T-helper 1 cell (primary cell): ENCODE data around the gene RBP3.

Experiments
- DNase-seq, 5 donors: peaks; one replicate each; pipeline ENCODE4 v3.0.0-alpha.2; 2012 to 2020

RBP3 gene

GRCh38 chr10:47339186-47339735, 8.9 kb upstream of the RBP3 start:
- DNase-seq = no peak

- no peak for DNase-seq
These were observed 8.2 kb upstream of the RBP3 start for GRCh38 chr10:47339759-47340607.

GRCh38 chr10:47340608-47341170, 7.5 kb upstream of the RBP3 start:
- DNase-seq = peak; percentile 28 to 68 (median 43)

- no peak for DNase-seq
These were observed 2.9 kb upstream of the RBP3 start for GRCh38 chr10:47344996-47345870.

GRCh38 chr10:47346581-47347302, 1.4 kb upstream of the RBP3 start:
- DNase-seq = no peak

GRCh38 chr10:47347303-47347675, 874 bp upstream of the RBP3 start:
- no peak for DNase-seq

DNA sequence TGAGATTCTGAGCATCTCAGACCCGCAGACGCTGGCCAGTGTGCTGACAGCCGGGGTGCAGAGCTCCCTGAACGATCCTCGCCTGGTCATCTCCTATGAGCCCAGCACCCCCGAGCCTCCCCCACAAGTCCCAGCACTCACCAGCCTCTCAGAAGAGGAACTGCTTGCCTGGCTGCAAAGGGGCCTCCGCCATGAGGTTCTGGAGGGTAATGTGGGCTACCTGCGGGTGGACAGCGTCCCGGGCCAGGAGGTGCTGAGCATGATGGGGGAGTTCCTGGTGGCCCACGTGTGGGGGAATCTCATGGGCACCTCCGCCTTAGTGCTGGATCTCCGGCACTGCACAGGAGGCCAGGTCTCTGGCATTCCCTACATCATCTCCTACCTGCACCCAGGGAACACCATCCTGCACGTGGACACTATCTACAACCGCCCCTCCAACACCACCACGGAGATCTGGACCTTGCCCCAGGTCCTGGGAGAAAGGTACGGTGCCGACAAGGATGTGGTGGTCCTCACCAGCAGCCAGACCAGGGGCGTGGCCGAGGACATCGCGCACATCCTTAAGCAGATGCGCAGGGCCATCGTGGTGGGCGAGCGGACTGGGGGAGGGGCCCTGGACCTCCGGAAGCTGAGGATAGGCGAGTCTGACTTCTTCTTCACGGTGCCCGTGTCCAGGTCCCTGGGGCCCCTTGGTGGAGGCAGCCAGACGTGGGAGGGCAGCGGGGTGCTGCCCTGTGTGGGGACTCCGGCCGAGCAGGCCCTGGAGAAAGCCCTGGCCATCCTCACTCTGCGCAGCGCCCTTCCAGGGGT, 703 bp downstream of the RBP3 start:
- DNase-seq = no peak

- DNase-seq = no peak
These were observed 1.4 kb downstream of the RBP3 start for GRCh38 chr10:47349516-47349915.

- no peak for DNase-seq
These were observed 1.8 kb downstream of the RBP3 start for GRCh38 chr10:47349941-47350371.

DNA sequence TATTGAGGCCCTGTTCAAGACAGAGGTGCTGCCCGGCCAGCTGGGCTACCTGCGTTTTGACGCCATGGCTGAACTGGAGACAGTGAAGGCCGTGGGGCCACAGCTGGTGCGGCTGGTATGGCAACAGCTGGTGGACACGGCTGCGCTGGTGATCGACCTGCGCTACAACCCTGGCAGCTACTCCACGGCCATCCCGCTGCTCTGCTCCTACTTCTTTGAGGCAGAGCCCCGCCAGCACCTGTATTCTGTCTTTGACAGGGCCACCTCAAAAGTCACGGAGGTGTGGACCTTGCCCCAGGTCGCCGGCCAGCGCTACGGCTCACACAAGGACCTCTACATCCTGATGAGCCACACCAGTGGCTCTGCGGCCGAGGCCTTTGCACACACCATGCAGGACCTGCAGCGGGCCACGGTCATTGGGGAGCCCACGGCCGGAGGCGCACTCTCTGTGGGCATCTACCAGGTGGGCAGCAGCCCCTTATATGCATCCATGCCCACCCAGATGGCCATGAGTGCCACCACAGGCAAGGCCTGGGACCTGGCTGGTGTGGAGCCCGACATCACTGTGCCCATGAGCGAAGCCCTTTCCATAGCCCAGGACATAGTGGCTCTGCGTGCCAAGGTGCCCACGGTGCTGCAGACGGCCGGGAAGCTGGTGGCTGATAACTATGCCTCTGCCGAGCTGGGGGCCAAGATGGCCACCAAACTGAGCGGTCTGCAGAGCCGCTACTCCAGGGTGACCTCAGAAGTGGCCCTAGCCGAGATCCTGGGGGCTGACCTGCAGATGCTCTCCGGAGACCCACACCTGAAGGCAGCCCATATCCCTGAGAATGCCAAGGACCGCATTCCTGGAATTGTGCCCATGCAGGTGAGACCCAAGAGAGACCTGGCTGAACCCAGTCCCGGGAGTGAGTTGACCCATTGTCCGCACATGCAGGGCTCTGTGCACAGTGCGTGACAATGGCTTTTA, 2.8 kb downstream of the RBP3 start:
- no peak for DNase-seq

- no peak for DNase-seq
These were observed 4.0 kb downstream of the RBP3 start for GRCh38 chr10:47351899-47352815.

- DNase-seq = no peak
These were observed 5.2 kb downstream of the RBP3 start for GRCh38 chr10:47353351-47353750.

DNA sequence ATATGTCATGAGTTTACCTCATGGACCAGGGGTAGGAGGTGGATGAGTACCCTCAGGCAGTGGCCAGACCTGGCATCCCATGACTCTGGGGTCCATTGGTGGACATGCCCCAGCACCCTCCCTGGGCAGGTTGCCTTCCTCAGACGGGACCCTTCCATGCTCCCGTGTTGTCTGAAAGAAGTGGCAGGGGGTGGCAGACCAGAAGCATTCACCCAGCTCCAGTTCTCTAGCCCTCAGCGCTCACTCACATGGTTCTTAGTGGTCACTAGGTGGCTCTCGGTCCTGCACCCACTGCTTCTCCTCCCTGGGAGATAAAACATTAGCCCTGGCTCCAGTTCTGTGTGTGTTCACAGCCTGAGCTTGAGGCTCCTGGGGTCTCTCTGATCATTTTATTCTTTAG, 6.0 kb downstream of the RBP3 start:
- DNase-seq = no peak

- DNase-seq = no peak
These were observed 6.7 kb downstream of the RBP3 start for GRCh38 chr10:47354900-47355299.

DNA sequence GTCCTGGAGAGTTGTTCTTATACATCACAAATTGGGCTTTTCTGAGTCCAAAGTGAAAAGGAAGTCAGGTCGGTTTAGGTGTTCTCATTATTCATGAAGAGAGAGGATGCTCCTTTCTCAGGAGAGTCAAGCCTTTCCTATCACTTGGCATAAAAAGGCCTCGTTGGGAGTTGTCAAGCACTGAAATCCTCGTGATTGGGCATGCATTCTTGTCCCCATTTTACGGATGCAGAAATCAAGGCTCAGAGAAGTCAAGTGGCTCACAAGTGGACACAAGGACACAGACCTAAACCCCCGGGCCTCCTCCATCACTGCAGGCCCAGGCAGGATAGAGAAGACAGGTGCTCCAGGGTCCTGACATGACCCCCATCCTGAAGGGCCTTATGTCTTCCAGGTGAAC, 8.5 kb downstream of the RBP3 start:
- DNase-seq = no peak

DNA sequence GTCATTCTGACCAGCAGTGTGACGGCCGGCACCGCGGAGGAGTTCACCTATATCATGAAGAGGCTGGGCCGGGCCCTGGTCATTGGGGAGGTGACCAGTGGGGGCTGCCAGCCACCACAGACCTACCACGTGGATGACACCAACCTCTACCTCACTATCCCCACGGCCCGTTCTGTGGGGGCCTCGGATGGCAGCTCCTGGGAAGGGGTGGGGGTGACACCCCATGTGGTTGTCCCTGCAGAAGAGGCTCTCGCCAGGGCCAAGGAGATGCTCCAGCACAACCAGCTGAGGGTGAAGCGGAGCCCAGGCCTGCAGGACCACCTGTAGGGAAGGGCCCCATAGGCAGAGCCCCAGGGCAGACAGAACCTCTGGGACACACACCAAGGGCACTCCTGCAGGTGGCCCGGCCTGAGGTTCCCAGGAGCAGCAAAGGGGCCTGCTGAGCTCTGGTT, 9.0 kb downstream of the RBP3 start:
- DNase-seq = no peak

DNA sequence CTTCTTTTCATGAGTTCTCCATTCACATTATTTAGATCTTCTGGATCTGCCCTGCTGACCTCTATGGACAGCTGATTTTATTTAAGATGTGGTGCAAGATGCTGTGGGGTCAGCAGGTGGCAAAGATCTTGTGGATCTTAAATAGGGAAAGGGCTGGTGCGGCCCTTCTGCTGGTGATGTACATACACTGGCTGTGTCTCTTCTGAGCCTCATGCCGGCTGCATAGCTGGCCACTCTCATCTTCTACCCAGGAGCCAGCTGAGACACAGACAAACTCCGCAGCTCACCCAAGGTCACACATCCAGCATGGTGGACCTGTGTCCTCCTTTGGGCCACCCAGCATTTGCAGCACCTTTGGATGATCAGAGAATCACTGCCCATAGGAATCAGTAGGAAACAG, 9.7 kb downstream of the RBP3 start:
- no peak for DNase-seq

DNA sequence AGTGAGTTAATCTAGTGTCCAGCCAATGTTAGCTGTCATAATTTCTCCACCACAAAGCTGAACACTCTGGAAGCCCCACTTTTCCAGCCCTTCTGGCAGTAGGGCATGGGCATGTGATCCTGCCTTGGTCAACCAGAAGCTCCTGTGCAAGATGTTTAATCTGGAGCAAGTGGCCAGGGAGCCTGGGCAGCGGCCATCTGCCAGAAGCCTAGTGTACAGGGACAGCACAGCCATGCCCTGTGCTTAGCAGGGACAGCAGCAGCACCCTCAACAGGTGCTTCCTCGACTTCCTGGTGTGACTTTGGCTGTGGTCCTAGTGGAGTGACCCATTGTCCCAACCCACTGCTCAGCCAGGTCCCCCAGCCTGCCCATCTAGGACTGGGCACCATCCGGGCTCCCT, 10.3 kb downstream of the RBP3 start:
- DNase-seq = no peak

GRCh38 chr10:47359101-47359500, 10.9 kb downstream of the RBP3 start:
- no peak for DNase-seq
